ENCODE measurements around the gene HAO1.
"Not testable (repeated sequence)": the region's sequence is repeated elsewhere in the genome, so short reads cannot be mapped to it uniquely, and the experiment has no call there.

HAO1 gene

GRCh38 chr20:7940341-7940740, at the start of gene HAO1:
Gene HAO1 (minus strand): TSS chr20:7940458. CDS start chr20:7940422, 36 bp downstream.
- DNase-seq (ENCODE audit: low spot score), result no peak

GRCh38 chr20:7989379-7989778, 49.1 kb upstream of the HAO1 start:
- no peak for DNase-seq (ENCODE audit: low spot score)

GRCh38 chr20:7985916-7986315, 45.7 kb upstream of the HAO1 start:
- no peak for DNase-seq (ENCODE audit: low spot score)

GRCh38 chr20:7984192-7984591, 43.9 kb upstream of the HAO1 start:
- DNase-seq (ENCODE audit: low spot score), result no peak

GRCh38 chr20:7981374-7981773, 41.1 kb upstream of the HAO1 start:
- no peak for DNase-seq (ENCODE audit: low spot score)

GRCh38 chr20:7980332-7981046, 40.2 kb upstream of the HAO1 start:
- DNase-seq (ENCODE audit: low spot score), result peak; percentile 64

- no peak for DNase-seq (ENCODE audit: low spot score)
Observed at GRCh38 chr20:7977709-7978108, 37.5 kb upstream of the HAO1 start.

- no peak for DNase-seq (ENCODE audit: low spot score)
Observed at GRCh38 chr20:7975851-7976414, 35.7 kb upstream of the HAO1 start.

- no peak for DNase-seq (ENCODE audit: low spot score)
Observed at GRCh38 chr20:7974785-7975435, 34.7 kb upstream of the HAO1 start.

GRCh38 chr20:7971536-7972280, 31.4 kb upstream of the HAO1 start:
- DNase-seq (ENCODE audit: low spot score), result peak; percentile 27

GRCh38 chr20:7967199-7967844, 27.1 kb upstream of the HAO1 start:
- DNase-seq (ENCODE audit: low spot score), result peak; percentile 65

GRCh38 chr20:7966176-7966575, 25.9 kb upstream of the HAO1 start:
- DNase-seq (ENCODE audit: low spot score), result no peak

- DNase-seq (ENCODE audit: low spot score), result no peak
Observed at GRCh38 chr20:7959484-7959883, 19.2 kb upstream of the HAO1 start.

GRCh38 chr20:7956561-7956960, 16.3 kb upstream of the HAO1 start:
- DNase-seq (ENCODE audit: low spot score), result not testable (repeated sequence)

GRCh38 chr20:7950387-7950786, 10.1 kb upstream of the HAO1 start:
- no peak for DNase-seq (ENCODE audit: low spot score)

- DNase-seq (ENCODE audit: low spot score), result no peak
Observed at GRCh38 chr20:7943891-7944290, 3.6 kb upstream of the HAO1 start.

- no peak for DNase-seq (ENCODE audit: low spot score)
Observed at GRCh38 chr20:7939663-7940062, 595 bp downstream of the HAO1 start.

- DNase-seq (ENCODE audit: low spot score), result no peak
Observed at GRCh38 chr20:7938058-7938457, 2.2 kb downstream of the HAO1 start.

GRCh38 chr20:7937328-7937727, 2.9 kb downstream of the HAO1 start:
- no peak for DNase-seq (ENCODE audit: low spot score)

GRCh38 chr20:7935027-7935551, 5.2 kb downstream of the HAO1 start:
- DNase-seq (ENCODE audit: low spot score), result no peak

- no peak for DNase-seq (ENCODE audit: low spot score)
Observed at GRCh38 chr20:7933346-7933745, 6.9 kb downstream of the HAO1 start.

GRCh38 chr20:7930343-7930742, 9.9 kb downstream of the HAO1 start:
- no peak for DNase-seq (ENCODE audit: low spot score)
